ENCODE results near the gene CAMP. TPM values are rescaled to one million over a fixed set of nuclear protein-coding genes. Genes with fewer than 3 reads are reported as not detected.

CAMP gene
- polyA plus RNA-seq, 1 donor from 2014 or later, result not detected

- H3K27ac ChIP-seq (ENCODE audit: low read length), result no peak overlapping the region
Measured at GRCh38 chr3:48244461-48244860, 21.2 kb downstream of the CAMP start.

DNA sequence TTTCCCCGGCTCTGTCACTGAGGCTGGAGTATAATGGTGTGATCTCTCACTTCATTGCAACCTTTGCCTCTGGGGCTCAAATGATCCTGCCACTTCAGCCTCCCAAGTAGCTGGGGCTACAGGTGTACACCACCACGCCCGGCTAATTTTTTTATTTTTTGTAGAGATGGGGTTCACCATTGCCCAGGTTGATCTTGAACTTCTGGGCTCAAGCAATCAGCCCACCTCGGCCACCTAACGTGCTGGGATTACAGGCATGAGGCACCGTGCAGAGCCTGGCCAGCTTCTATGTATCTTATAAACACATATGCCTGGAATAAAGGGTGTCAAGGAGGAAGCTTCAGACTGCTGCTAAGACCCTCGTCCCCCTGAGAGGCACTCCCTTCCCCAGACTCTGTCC lies 21.8 kb downstream of the CAMP start:
- no peak overlapping the region for H2AFZ ChIP-seq (ENCODE audit: low read depth, low read length)
- no peaks in the 10 kb centered on the region for H3K9me2 ChIP-seq (ENCODE audit: insufficient read depth, low read length)
- H3K9ac ChIP-seq (ENCODE audit: low read length), result no peak overlapping the region
- H3K9me3 ChIP-seq (ENCODE audit: low read length), result no peaks in the 10 kb centered on the region
- TF ChIP-seq EZH2 (IDR thresholded peaks at IDR 0.05; ENCODE audit: borderline replicate concordance, insufficient read depth, low read length, poor library complexity, severe bottlenecking) (no peak), TAF1 (IDR thresholded peaks at IDR 0.05; ENCODE audit: low read depth) (no peak), RAD21 (conservative IDR thresholded peaks at IDR 0.05) (no peak), MXI1 (conservative IDR thresholded peaks at IDR 0.05; ENCODE audit: poor library complexity, severe bottlenecking) (no peak), EP300 (conservative IDR thresholded peaks at IDR 0.05; ENCODE audit: poor library complexity, severe bottlenecking) (no peak)
- no peak overlapping the region for H3K4me3 ChIP-seq (ENCODE audit: low read length)
- no peaks in the 10 kb centered on the region for H3K36me3 ChIP-seq (ENCODE audit: insufficient read depth, low read length)
- H3F3A ChIP-seq (ENCODE audit: insufficient read depth, low read length, poor library complexity, severe bottlenecking), result no peaks in the 10 kb centered on the region
- H3K79me2 ChIP-seq (replicated peaks; ENCODE audit: insufficient read depth, low read length), result peaks cover 6% of the 10 kb centered on the region
- H3K27ac ChIP-seq (ENCODE audit: low read length), result no peak overlapping the region
- H3K4me2 ChIP-seq (ENCODE audit: low read length), result no peak overlapping the region
- H3K27me3 ChIP-seq (ENCODE audit: insufficient read depth, low read depth, low read length), result no peaks in the 10 kb centered on the region
- no peaks in the 10 kb centered on the region for H4K20me1 ChIP-seq (ENCODE audit: insufficient read depth)

More at GRCh38 chr3:48244461-48244860, 21.2 kb downstream of the CAMP start:
- TF ChIP-seq SMC3 (conservative IDR thresholded peaks at IDR 0.05; ENCODE audit: poor library complexity), result no peak
- TF ChIP-seq, protein P1, sequence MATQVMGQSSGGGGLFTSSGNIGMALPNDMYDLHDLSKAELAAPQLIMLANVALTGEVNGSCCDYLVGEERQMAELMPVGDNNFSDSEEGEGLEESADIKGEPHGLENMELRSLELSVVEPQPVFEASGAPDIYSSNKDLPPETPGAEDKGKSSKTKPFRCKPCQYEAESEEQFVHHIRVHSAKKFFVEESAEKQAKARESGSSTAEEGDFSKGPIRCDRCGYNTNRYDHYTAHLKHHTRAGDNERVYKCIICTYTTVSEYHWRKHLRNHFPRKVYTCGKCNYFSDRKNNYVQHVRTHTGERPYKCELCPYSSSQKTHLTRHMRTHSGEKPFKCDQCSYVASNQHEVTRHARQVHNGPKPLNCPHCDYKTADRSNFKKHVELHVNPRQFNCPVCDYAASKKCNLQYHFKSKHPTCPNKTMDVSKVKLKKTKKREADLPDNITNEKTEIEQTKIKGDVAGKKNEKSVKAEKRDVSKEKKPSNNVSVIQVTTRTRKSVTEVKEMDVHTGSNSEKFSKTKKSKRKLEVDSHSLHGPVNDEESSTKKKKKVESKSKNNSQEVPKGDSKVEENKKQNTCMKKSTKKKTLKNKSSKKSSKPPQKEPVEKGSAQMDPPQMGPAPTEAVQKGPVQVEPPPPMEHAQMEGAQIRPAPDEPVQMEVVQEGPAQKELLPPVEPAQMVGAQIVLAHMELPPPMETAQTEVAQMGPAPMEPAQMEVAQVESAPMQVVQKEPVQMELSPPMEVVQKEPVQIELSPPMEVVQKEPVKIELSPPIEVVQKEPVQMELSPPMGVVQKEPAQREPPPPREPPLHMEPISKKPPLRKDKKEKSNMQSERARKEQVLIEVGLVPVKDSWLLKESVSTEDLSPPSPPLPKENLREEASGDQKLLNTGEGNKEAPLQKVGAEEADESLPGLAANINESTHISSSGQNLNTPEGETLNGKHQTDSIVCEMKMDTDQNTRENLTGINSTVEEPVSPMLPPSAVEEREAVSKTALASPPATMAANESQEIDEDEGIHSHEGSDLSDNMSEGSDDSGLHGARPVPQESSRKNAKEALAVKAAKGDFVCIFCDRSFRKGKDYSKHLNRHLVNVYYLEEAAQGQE (IDR thresholded peaks at IDR 0.05; ENCODE audit: borderline replicate concordance), result no peak
- TF ChIP-seq EP300 (conservative IDR thresholded peaks at IDR 0.05; ENCODE audit: poor library complexity, severe bottlenecking), result no peak
- TF ChIP-seq, protein P2, sequence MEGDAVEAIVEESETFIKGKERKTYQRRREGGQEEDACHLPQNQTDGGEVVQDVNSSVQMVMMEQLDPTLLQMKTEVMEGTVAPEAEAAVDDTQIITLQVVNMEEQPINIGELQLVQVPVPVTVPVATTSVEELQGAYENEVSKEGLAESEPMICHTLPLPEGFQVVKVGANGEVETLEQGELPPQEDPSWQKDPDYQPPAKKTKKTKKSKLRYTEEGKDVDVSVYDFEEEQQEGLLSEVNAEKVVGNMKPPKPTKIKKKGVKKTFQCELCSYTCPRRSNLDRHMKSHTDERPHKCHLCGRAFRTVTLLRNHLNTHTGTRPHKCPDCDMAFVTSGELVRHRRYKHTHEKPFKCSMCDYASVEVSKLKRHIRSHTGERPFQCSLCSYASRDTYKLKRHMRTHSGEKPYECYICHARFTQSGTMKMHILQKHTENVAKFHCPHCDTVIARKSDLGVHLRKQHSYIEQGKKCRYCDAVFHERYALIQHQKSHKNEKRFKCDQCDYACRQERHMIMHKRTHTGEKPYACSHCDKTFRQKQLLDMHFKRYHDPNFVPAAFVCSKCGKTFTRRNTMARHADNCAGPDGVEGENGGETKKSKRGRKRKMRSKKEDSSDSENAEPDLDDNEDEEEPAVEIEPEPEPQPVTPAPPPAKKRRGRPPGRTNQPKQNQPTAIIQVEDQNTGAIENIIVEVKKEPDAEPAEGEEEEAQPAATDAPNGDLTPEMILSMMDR (IDR thresholded peaks at IDR 0.05; ENCODE audit: poor library complexity, severe bottlenecking), result no peak
- TF ChIP-seq RAD21 (conservative IDR thresholded peaks at IDR 0.05), result no peak
- TF ChIP-seq MXI1 (conservative IDR thresholded peaks at IDR 0.05; ENCODE audit: poor library complexity, severe bottlenecking), result no peak
- no peak for TF ChIP-seq TAF1 (IDR thresholded peaks at IDR 0.05; ENCODE audit: low read depth)
- TF ChIP-seq POLR2AphosphoS5 (IDR thresholded peaks at IDR 0.05), result no peak
- TF ChIP-seq EZH2 (IDR thresholded peaks at IDR 0.05; ENCODE audit: borderline replicate concordance, insufficient read depth, low read length, poor library complexity, severe bottlenecking), result no peak
- no peaks in the 10 kb centered on the region for H3F3A ChIP-seq (ENCODE audit: insufficient read depth, low read length, poor library complexity, severe bottlenecking)
- H3K79me2 ChIP-seq (replicated peaks; ENCODE audit: insufficient read depth, low read length), result peaks cover 6% of the 10 kb centered on the region
- H3K9me2 ChIP-seq (ENCODE audit: insufficient read depth, low read length), result no peaks in the 10 kb centered on the region
- H3K9ac ChIP-seq (ENCODE audit: low read length), result no peak overlapping the region
- no peaks in the 10 kb centered on the region for H3K27me3 ChIP-seq (ENCODE audit: insufficient read depth, low read depth, low read length)
- no peak overlapping the region for H3K4me3 ChIP-seq (ENCODE audit: low read length)
- H4K20me1 ChIP-seq (ENCODE audit: insufficient read depth), result no peaks in the 10 kb centered on the region
- no peaks in the 10 kb centered on the region for H3K36me3 ChIP-seq (ENCODE audit: insufficient read depth, low read length)
- H3K4me2 ChIP-seq (ENCODE audit: low read length), result no peak overlapping the region
- no peak overlapping the region for H2AFZ ChIP-seq (ENCODE audit: low read depth, low read length)
- H3K9me3 ChIP-seq (ENCODE audit: low read length), result no peaks in the 10 kb centered on the region
